ENCODE measurements around the gene ACSF3. TPM values are rescaled to one million over a fixed set of nuclear protein-coding genes. Genes with fewer than 3 reads are reported as not detected.

The ACSF3 gene
- total RNA-seq, 1 donor from 2014 or later: 51.4 TPM

- intact Hi-C loops (cut with micrococcal nuclease): no loop called here
These were observed 13.5 kb downstream of the ACSF3 start for GRCh38 chr16:89107203-89107582.

- intact Hi-C loops (cut with micrococcal nuclease): no loop called here
These were observed 14.8 kb downstream of the ACSF3 start for GRCh38 chr16:89108416-89108815.

- intact Hi-C loops (cut with micrococcal nuclease): no loop called here
These were observed 17.0 kb downstream of the ACSF3 start for GRCh38 chr16:89110641-89111040.

GRCh38 chr16:89111263-89111662 lies 17.6 kb downstream of the ACSF3 start:
- intact Hi-C loops (cut with micrococcal nuclease): no loop called here

- intact Hi-C loops (cut with micrococcal nuclease): no loop called here
These were observed 18.9 kb downstream of the ACSF3 start for GRCh38 chr16:89112377-89113151.

GRCh38 chr16:89113152-89113547 lies 19.5 kb downstream of the ACSF3 start:
- intact Hi-C loops (cut with micrococcal nuclease): no loop called here

GRCh38 chr16:89113661-89114060 lies 20.0 kb downstream of the ACSF3 start:
- intact Hi-C loops (cut with micrococcal nuclease): no loop called here

GRCh38 chr16:89114159-89114981 lies 20.7 kb downstream of the ACSF3 start:
- intact Hi-C loops (cut with micrococcal nuclease): no loop called here

GRCh38 chr16:89115216-89115861 lies 21.7 kb downstream of the ACSF3 start:
- intact Hi-C loops (cut with micrococcal nuclease): loop anchor here (1.0 to 5.0 kb wide), 2 partner anchors 17 to 757 kb away; partner anchors contain the start of gene TCF25

GRCh38 chr16:89116341-89117226 lies 22.9 kb downstream of the ACSF3 start:
- intact Hi-C loops (cut with micrococcal nuclease): loop anchor here (5.0 kb wide), 1 partner anchor 756 kb away; the partner anchor contains the start of gene TCF25

GRCh38 chr16:89117227-89117974 lies 23.7 kb downstream of the ACSF3 start:
- intact Hi-C loops (cut with micrococcal nuclease): loop anchor here (5.0 kb wide), 1 partner anchor 755 kb away; the partner anchor contains the start of gene TCF25

- intact Hi-C loops (cut with micrococcal nuclease): loop anchor here (5.0 kb wide), 1 partner anchor 754 kb away; the partner anchor contains the start of gene TCF25
These were observed 24.3 kb downstream of the ACSF3 start for GRCh38 chr16:89117975-89118289.

GRCh38 chr16:89118361-89119165 lies 24.9 kb downstream of the ACSF3 start:
- intact Hi-C loops (cut with micrococcal nuclease): loop anchor here (5.0 kb wide), 1 partner anchor 754 kb away; the partner anchor contains the start of gene TCF25

GRCh38 chr16:89119166-89119621 lies 25.5 kb downstream of the ACSF3 start:
- intact Hi-C loops (cut with micrococcal nuclease): loop anchor here (5.0 kb wide), 1 partner anchor 753 kb away; the partner anchor contains the start of gene TCF25

- intact Hi-C loops (cut with micrococcal nuclease): loop anchor here (5.0 kb wide), 1 partner anchor 753 kb away; the partner anchor contains the start of gene TCF25
These were observed 26.0 kb downstream of the ACSF3 start for GRCh38 chr16:89119661-89120141.

- intact Hi-C loops (cut with micrococcal nuclease): no loop called here
These were observed 26.6 kb downstream of the ACSF3 start for GRCh38 chr16:89120281-89120680.

GRCh38 chr16:89120921-89121351 lies 27.3 kb downstream of the ACSF3 start:
- intact Hi-C loops (cut with micrococcal nuclease): no loop called here

- intact Hi-C loops (cut with micrococcal nuclease): no loop called here
These were observed 28.2 kb downstream of the ACSF3 start for GRCh38 chr16:89121691-89122321.

Measured in T-helper 2 cell treated with Interferon-gamma antibody and Interleukin-4, amounts not matched to agents 100 ng/mL and 5 ng/mL, for 36 hours (primary cell).